BLaER1 treated with 17β-estradiol and CSF1 and Interleukin-3, amounts not matched to agents 10 nM and 100 nM (cell line): ENCODE results near the gene TM9SF1.

ENCODE experiments used
- H3K27ac ChIP-seq, 11 experiments: shearing (Covaris generic); formaldehyde crosslinking; 2 replicates each; pipeline ENCODE4 v1.8.1; 2022
- H3K27me3 ChIP-seq, 11 experiments: shearing (Covaris generic); formaldehyde crosslinking; 2 replicates each; pipeline ENCODE4 v1.8.1; 2022
- H3K36me3 ChIP-seq, 11 experiments: shearing (Covaris generic); formaldehyde crosslinking; 2 replicates each; pipeline ENCODE4 v1.8.1; 2022
- H3K4me1 ChIP-seq, 10 experiments: shearing (Covaris generic); formaldehyde crosslinking; 2 replicates each; pipeline ENCODE4 v1.8.1; 2022
- H3K4me2 ChIP-seq, 11 experiments: shearing (Covaris generic); formaldehyde crosslinking; 2 replicates each; pipeline ENCODE4 v1.8.1; 2022
- H3K4me3 ChIP-seq, 10 experiments: shearing (Covaris generic); formaldehyde crosslinking; 2 replicates each; pipeline ENCODE4 v1.8.1; 2022
- H3K9ac ChIP-seq, 11 experiments: shearing (Covaris generic); formaldehyde crosslinking; 2 replicates each; pipeline ENCODE4 v1.8.1; 2022
- H3K9me3 ChIP-seq, 11 experiments: shearing (Covaris generic); formaldehyde crosslinking; replicated peaks in 1 of 11; 2 replicates each; pipeline ENCODE4 v1.8.1; 2022
- H4K20me1 ChIP-seq, 11 experiments: shearing (Covaris generic); formaldehyde crosslinking; 2 replicates each; pipeline ENCODE4 v1.8.1; 2022
- Cebpa-rat ChIP-seq, 11 experiments: shearing (Covaris generic); IDR thresholded peaks; 2 replicates each; pipeline ENCODE4 v1.8.1; 2022

The TM9SF1 gene

GRCh38 chr14:24195186-24196070, at the start of gene TM9SF1:
TM9SF1 (minus strand) TSS chr14:24195441; CDS start chr14:24195019, 422 bp downstream.
- H3K4me2 ChIP-seq: peak within 1 kb of the TSS; percentile 84 to 99 (median 93)
- H3K27me3 ChIP-seq: no peaks in the 10 kb centered on the region
- no peak for TF ChIP-seq Cebpa-rat (IDR thresholded peaks at IDR 0.05)
- H4K20me1 ChIP-seq: peaks cover 0 to 8% (median 0%) of the 10 kb centered on the region in 11 experiments; a peak in 3 of 22 replicates
- H3K4me3 ChIP-seq: peak within 1 kb of the TSS; percentile 67 to 87 (median 76)
- peak within 1 kb of the TSS; percentile 92 to 100 (median 97) for H3K9ac ChIP-seq
- H3K4me1 ChIP-seq: peaks cover 45 to 71% (median 51%) of the 10 kb centered on the region in 10 experiments
- peak within 1 kb of the TSS; percentile 95 to 100 (median 98) for H3K27ac ChIP-seq
- H3K36me3 ChIP-seq: peaks cover 29 to 46% (median 38%) of the 10 kb centered on the region in 11 experiments
- H3K9me3 ChIP-seq: peaks cover 0 to 12% (median 0%) of the 10 kb centered on the region in 11 experiments; a peak in 1 of 22 replicates

DNA sequence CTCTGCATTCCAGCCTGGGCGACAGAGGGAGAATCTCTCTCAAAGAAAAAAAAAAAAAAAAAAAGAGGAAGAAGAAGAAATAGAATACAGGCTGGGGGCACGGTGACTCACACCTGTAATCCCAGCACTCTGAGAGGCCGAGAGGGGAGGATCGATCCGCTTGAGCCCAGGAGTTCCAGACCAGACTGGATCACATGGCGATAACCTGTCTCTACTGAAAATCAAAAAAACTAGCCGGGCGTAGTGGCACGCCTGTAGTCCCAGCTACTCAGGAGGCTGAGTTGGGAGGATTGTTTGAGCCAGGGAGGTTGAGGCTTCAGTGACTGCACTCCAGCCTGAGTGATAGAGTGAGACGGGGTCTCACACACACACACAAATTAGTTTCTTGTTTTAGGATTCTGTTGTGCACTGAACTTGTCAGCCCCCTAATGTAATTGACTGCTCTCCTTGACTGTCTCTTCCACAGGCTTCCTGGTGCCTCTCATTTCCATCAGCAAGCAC, 48.1 kb upstream of the TM9SF1 start:
- H3K4me3 ChIP-seq: peak overlapping the region; percentile 67 to 83 (median 74)
- peak overlapping the region; percentile 85 to 99 (median 94) for H3K4me2 ChIP-seq
- no peaks in the 10 kb centered on the region for H3K9me3 ChIP-seq
- peaks cover 28 to 35% (median 29%) of the 10 kb centered on the region in 11 experiments for H3K36me3 ChIP-seq
- H3K9ac ChIP-seq: peak overlapping the region; percentile 85 to 96 (median 93)
- peaks cover 26 to 38% (median 36%) of the 10 kb centered on the region in 11 experiments; a peak in 20 of 22 replicates for H4K20me1 ChIP-seq
- no peak for TF ChIP-seq Cebpa-rat (IDR thresholded peaks at IDR 0.05)
- peaks cover 41 to 66% (median 59%) of the 10 kb centered on the region in 10 experiments for H3K4me1 ChIP-seq
- H3K27ac ChIP-seq: peak overlapping the region; percentile 91 to 99 (median 97)
- no peaks in the 10 kb centered on the region for H3K27me3 ChIP-seq

- H3K27ac ChIP-seq: peak overlapping the region; percentile 91 to 99 (median 97)
- no peak for TF ChIP-seq Cebpa-rat (IDR thresholded peaks at IDR 0.05)
- H3K4me2 ChIP-seq: peak overlapping the region; percentile 84 to 99 (median 94)
- H3K9me3 ChIP-seq: no peaks in the 10 kb centered on the region
- H4K20me1 ChIP-seq: peaks cover 26 to 51% (median 42%) of the 10 kb centered on the region in 11 experiments; a peak in 20 of 22 replicates
- peak overlapping the region; percentile 85 to 96 (median 93) for H3K9ac ChIP-seq
- H3K27me3 ChIP-seq: no peaks in the 10 kb centered on the region
- H3K4me1 ChIP-seq: peaks cover 41 to 70% (median 64%) of the 10 kb centered on the region in 10 experiments
- H3K36me3 ChIP-seq: peaks cover 43 to 46% (median 43%) of the 10 kb centered on the region in 11 experiments
- peak overlapping the region; percentile 67 to 83 (median 74) for H3K4me3 ChIP-seq
These were observed 46.7 kb upstream of the TM9SF1 start for GRCh38 chr14:24241829-24242443.

- Histone ChIP-seq H3K9me3 (no peaks in the 10 kb centered on the region), H3K27me3 (no peaks in the 10 kb centered on the region), H3K9ac (peak overlapping the region; percentile 10 to 96 (median 93); a peak in 18 of 22 replicates), H4K20me1 (peaks cover 26 to 54% (median 42%) of the 10 kb centered on the region in 11 experiments; a peak in 20 of 22 replicates), H3K4me3 (peak overlapping the region in 8 of 10 experiments; percentile 23 to 83 (median 76); a peak in 13 of 20 replicates), H3K27ac (peak overlapping the region in 2 of 11 experiments; percentile 8 to 42; a peak in 4 of 22 replicates), H3K4me1 (peaks cover 41 to 73% (median 60%) of the 10 kb centered on the region in 10 experiments), H3K4me2 (peak overlapping the region; percentile 84 to 99 (median 94)), H3K36me3 (peaks cover 59 to 62% (median 59%) of the 10 kb centered on the region in 11 experiments)
- no peak for TF ChIP-seq Cebpa-rat (IDR thresholded peaks at IDR 0.05)
These were observed 45.1 kb upstream of the TM9SF1 start for GRCh38 chr14:24240110-24240918.

DNA sequence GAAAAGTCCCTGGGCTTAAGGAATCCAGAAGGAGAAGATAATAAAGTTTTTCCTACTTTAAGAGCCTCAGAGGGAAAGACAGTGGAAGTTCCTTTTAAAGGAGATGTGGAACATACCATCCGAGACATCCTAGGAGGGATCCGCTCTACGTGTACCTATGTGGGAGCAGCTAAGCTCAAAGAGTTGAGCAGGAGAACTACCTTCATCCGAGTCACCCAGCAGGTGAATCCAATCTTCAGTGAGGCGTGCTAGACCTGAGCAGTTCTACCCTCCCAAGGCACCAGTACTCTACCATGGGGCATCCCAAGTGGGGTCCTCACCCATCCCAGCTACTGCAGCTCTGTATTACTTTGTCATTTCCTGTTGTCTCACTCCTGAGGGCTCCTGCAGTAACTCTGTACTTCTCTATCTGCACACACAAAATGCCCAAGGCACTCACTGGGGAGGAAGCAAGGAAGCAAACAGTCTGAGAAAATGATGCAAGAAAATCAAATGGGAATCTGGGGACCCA, 43.3 kb upstream of the TM9SF1 start:
- Histone ChIP-seq H3K4me1 (peaks cover 51 to 78% (median 65%) of the 10 kb centered on the region in 10 experiments), H3K9me3 (no peaks in the 10 kb centered on the region), H3K4me3 (peak overlapping the region in 3 of 10 experiments; percentile 23 to 81 (median 76); a peak in 3 of 20 replicates), H3K27me3 (no peaks in the 10 kb centered on the region), H3K4me2 (peak overlapping the region; percentile 84 to 99 (median 94); a peak in 19 of 22 replicates), H3K36me3 (peaks cover 62 to 76% (median 72%) of the 10 kb centered on the region in 11 experiments), H3K27ac (peak overlapping the region in 5 of 11 experiments; percentile 9 to 41 (median 35); a peak in 7 of 22 replicates), H3K9ac (peak overlapping the region in 9 of 11 experiments; percentile 0 to 95 (median 93); a peak in 10 of 22 replicates), H4K20me1 (peaks cover 26 to 54% (median 42%) of the 10 kb centered on the region in 11 experiments; a peak in 20 of 22 replicates)
- TF ChIP-seq Cebpa-rat (IDR thresholded peaks at IDR 0.05): no peak

GRCh38 chr14:24238123-24238522, 42.9 kb upstream of the TM9SF1 start:
- Histone ChIP-seq H4K20me1 (peaks cover 26 to 54% (median 42%) of the 10 kb centered on the region in 11 experiments; a peak in 20 of 22 replicates), H3K27ac (peak overlapping the region in 3 of 11 experiments; percentile 13 to 39 (median 35); a peak in 5 of 22 replicates), H3K4me1 (peaks cover 51 to 80% (median 67%) of the 10 kb centered on the region in 10 experiments), H3K4me2 (peak overlapping the region in 8 of 11 experiments; percentile 84 to 98 (median 91); a peak in 14 of 22 replicates), H3K27me3 (no peaks in the 10 kb centered on the region), H3K9me3 (no peaks in the 10 kb centered on the region), H3K4me3 (no peak overlapping the region), H3K9ac (peak overlapping the region in 4 of 11 experiments; percentile 41 to 95 (median 94); a peak in 3 of 22 replicates), H3K36me3 (peaks cover 62 to 76% (median 72%) of the 10 kb centered on the region in 11 experiments)
- TF ChIP-seq Cebpa-rat (IDR thresholded peaks at IDR 0.05): no peak

- H3K4me3 ChIP-seq: no peak overlapping the region
- no peak overlapping the region for H3K9ac ChIP-seq
- peaks cover 26 to 54% (median 42%) of the 10 kb centered on the region in 11 experiments; a peak in 20 of 22 replicates for H4K20me1 ChIP-seq
- peaks cover 62 to 76% (median 72%) of the 10 kb centered on the region in 11 experiments for H3K36me3 ChIP-seq
- no peaks in the 10 kb centered on the region for H3K9me3 ChIP-seq
- no peak for TF ChIP-seq Cebpa-rat (IDR thresholded peaks at IDR 0.05)
- no peak overlapping the region for H3K27ac ChIP-seq
- no peaks in the 10 kb centered on the region for H3K27me3 ChIP-seq
- H3K4me2 ChIP-seq: peak overlapping the region in 2 of 11 experiments; percentile 93 to 94; a peak in 1 of 22 replicates
- H3K4me1 ChIP-seq: peaks cover 53 to 80% (median 67%) of the 10 kb centered on the region in 10 experiments
These were observed 42.3 kb upstream of the TM9SF1 start for GRCh38 chr14:24237463-24237955.
